NCI-H2107 treated with DMSO at 0.1 percent for 48 hours (cell line): ENCODE results near the gene CDK8.

Source experiments
- DNase-seq: peaks from one replicate; lab custom pipeline; 2025; ENCODE audit not compliant: unreplicated experiment; lab: John Stamatoyannopoulos, UW

CDK8 gene

DNA sequence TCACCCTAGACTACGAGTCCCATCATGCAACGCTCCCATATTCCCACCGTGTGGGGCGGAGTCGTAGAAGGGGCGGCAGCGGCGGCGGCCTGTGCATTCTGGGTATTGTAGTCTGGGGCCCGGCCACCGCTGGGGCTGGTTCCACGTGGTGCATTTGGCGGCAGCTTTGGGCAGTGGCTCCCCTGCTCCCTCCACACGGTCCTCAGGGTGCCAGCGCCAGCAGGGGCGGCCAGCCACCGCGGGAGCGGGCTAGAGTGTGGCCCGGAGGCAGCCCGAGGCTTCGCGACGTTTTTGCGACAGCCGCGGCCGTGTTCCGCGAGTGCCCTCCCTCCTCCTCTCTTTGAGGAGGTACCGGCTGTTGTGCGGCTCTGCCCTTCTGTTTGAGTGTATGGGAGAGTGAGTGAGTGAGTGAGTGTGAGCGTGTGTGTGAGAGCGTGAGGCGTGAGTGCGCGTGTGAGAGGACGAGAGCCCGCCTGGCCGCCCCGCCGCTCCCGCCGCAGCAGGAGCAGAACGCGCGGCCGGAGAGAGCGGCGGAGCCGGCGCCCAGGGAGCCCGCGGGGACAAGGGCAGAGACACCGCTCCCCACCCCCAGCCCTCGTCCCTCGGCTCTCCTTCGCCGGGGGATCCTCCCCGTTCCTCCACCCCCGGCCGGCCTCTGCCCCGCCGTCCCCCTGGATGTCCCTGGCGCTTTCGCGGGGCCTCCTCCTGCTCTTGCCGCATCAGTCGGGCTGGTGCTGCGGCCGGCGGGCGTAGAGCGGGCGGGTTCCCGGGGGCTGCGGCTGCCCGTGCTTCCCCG lies at the start of gene CDK8:
Gene CDK8 (plus strand): TSS at position 343 of the 796 bp plus-strand sequence. CDS start 513 bp downstream, outside the sequence.
- DNase-seq = peak; percentile 86

DNA sequence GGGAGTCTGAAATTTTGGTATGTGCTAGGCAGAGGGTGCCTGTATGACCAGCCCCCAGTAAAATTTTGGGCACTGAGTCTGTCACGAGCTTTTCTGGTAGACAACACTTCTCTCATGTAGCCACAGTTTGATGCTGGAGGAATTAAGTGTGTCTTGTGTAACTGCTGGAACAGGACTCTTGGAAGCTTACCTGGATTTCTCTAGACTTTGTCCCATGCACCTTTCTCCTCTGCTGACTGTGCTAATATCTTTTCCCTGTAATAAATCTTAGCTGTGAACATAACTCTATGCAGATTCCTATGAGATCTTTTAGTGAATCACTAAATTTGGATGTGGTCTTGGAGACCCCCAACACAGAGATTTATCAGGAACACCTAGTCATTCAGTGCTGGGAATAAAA lies 45.6 kb upstream of the CDK8 start:
- DNase-seq = no peak

DNA sequence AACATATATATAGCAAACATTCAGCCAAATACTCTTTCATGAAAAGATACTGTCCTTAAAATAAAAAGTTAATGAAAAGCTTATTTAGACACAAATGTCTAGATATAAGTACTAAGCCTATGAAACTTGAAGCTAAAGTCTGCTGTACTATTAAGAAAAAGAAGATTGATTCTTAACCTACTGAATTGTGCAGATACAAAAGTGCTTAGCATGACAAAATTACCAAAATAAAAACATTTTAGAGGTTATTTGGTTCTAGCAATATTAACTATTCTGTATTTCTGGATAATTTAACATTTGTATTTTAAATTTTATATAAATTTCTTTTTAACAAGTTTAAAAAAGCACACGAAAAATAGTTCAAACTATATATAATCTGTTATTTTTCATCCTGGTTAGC lies 40.6 kb upstream of the CDK8 start:
- DNase-seq = no peak

DNA sequence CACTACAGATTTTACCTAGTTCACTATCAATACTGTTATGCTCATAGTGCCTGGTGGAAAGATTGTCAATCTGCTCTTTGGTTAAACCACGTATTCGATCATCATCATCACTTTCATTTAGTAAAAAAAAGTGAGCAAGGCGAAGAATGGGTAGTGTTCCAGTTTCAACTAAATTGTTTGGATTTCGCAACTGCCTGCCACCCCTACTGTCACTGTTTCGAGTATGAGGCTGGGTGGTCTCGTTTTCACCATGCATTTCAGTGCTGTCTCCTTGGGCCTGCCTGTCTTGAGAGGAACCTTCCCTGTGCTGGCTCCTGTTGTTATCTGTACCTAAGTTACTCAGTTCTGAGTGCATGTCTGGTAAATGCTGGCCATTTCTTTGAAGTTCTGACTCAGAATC lies 39.9 kb upstream of the CDK8 start:
- no peak for DNase-seq

GRCh38 chr13:26216042-26216441 lies 37.9 kb upstream of the CDK8 start:
- DNase-seq = no peak

GRCh38 chr13:26219726-26220125 lies 34.2 kb upstream of the CDK8 start:
- DNase-seq = no peak

GRCh38 chr13:26220575-26220974 lies 33.4 kb upstream of the CDK8 start:
- no peak for DNase-seq

DNA sequence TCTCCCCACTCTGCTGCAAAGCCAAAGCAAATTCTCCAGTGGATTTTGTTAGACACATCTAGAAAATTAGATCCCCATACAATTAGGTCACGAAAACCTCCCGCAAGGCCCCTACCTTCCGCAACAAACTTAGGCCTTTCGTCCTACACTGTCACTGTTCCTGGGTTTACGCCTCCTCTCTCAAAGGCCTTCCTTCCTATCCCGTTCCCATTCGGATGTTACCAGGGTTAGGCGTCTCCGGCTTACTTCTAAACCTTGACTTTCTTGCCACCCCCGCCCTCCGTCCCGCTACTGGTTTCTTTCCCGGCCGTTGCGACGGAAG lies 32.6 kb upstream of the CDK8 start:
- no peak for DNase-seq

DNA sequence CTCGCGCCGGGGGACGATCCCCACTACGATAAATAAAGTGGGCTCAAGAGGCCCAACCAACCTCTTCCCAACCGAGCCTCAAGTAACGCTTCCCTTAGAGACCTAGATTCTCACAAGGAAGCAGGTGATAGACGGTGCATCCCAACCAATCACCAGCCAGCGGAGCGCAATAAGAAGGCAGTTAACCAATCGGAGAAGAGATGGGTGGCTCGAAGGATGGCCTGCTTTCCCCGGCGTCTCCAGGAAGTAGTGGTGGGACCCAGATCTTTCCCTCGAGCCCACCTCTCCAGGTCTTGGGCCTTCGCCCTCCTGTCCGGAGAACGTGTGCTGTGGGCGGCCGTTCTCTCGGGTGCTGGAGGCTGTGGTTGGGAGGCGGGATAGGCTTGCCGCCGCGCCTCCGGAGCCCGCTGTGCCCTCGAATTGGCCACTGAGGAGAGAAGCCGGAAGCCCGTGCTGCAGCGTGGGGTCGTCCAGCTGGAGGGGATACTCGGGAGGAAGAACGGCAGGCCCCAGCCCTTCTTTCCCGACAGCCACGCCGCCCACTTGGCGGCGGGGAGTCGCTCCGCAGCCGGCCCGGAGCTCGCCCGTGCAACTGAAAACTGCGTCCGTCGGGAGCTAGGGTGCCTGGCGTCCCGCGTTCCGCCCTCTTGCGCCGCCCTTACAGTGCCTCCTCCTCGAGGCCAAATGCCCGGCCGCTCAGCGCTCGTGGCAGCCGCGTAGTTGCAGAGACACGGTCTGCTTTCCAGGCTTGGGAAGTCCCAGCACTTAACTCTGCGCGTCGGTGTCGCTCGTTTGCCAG lies 32.0 kb upstream of the CDK8 start, which contains the start of gene RNF6:
Gene RNF6 (minus strand): TSS at position 594 of the 799 bp plus-strand sequence. CDS start 2,665 bp downstream, outside the sequence.
- peak; percentile 92 for DNase-seq

- no peak for DNase-seq
These were observed 31.3 kb upstream of the CDK8 start for GRCh38 chr13:26222520-26223046.

DNA sequence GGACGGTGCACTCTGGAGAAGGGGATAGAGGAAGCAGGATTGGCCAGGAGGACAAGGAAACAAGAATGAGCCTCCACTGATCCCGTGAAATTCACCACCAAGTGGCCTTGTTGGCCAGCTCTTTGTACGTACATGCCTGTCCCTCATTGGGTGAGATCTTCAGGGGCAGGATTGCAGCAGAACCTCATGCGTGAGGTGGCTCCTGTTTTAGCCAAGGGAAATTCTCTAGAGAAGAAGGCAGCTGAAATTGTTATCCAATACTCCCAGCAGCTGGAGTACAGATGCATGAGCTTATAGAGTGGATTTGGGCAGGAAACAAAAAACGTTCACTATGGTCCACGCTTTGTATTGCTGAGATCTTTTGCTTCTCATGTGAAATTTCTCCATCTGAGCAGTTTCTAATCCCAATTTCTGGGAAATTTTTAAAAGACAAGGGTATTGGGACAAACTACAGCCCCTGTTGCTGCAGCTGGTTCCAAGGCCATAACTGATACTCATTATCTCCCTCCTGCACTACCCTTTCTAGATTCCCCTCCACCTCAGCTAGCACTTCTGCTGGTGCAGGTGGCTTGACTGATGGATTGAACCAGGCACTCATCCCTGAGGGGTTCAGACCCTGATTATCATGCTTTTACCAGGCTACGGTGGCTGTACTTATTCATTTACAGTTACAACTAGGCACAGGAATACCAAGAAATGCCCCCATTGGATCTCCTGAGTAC lies 27.9 kb upstream of the CDK8 start:
- no peak for DNase-seq

DNA sequence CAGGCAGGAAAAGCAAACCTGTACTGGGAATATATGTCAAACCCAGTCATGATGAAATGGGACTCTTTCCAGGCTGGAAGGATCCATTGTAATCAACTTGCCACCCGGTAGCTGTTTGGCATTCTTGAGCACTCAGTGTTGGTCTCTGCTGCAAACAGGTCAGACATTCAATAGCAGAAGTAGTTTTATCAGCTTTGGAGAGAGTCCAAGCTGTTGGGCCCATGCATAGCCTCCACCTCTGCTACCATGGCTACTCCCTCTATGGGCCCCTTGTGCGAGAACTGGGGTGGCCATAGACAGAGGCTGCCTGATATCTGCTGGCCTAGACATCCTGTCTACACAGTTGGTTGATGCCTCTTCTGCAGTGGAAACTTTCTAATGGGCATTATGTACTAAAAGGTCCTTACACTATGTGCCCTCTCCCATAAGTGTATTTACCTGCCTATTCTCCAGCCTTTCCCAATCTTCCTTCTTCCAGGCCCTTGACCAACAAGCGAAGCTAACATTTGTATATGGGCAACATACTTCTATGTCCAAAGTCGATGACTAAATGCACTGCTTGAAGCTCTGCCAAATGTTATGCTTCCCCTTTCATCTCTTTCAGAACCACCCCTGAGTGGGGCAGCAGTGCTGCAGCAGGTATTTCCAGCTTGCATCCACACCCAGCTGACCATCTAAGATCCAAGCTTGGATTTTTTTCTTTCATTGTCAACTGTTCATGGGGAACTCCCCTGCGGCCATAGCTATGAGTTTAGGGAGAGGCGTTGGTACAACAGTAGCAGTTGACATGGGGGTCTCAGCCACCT lies 26.6 kb upstream of the CDK8 start:
- no peak for DNase-seq

- no peak for DNase-seq
These were observed 25.8 kb upstream of the CDK8 start for GRCh38 chr13:26228096-26228495.

- DNase-seq = no peak
These were observed 24.8 kb upstream of the CDK8 start for GRCh38 chr13:26229080-26229615.

DNA sequence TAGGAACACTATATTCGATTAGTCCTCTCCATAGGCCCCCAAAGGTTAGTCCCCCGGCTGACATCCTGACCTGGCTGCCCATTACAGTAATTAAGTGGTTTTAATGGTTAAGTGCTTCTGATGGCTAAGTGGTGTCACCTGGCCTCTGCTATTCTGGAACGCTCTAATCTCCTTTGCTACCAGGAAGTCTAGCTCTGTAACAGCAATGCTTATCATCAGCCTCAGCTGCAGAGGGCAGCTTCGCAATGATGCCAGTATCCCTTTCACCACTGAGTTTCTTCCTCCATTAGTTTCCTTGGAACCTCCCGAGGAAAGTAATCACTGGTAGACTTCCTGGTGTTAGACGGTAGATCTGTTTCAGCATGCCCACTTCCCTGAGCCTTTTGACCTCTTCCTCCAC lies 23.2 kb upstream of the CDK8 start:
- DNase-seq = no peak

DNA sequence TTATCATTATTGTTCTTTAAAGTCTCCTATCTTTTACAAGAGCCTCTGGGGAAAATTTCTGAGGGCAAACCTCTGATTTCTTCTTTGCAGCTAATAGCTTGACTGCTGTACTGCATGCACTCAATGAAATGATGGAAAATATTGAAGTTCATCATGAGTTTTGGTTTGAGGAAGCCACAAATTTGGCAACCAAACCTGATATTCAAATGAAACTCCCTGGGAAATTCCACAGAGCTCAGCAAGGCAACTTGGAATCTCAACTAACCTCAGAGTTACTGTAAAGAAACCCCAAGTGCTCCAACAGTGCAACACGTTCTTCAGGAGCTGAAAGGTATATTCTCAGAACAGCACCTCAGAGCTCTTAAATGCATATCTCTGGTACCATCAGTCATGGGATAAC lies 17.6 kb upstream of the CDK8 start:
- no peak for DNase-seq

DNA sequence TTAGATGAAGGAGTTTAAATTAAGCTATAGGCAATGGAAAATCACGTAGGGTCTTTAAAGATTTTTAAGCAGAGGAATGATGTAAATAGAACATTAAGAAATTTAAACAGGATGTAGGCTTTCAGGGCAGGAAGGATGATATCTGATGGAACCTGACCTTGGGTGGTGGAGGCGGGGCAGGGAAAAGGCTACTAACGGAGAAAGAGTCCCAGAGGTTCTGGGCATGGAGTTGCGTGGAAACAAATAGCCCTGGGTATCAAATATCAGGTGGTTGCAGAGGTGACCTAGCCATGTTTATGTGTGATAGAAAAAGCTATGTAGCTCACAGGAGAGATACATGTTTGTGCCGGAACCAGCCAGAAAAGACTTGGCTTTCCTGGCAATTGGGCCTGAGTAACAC lies 7.8 kb upstream of the CDK8 start:
- DNase-seq = no peak

DNA sequence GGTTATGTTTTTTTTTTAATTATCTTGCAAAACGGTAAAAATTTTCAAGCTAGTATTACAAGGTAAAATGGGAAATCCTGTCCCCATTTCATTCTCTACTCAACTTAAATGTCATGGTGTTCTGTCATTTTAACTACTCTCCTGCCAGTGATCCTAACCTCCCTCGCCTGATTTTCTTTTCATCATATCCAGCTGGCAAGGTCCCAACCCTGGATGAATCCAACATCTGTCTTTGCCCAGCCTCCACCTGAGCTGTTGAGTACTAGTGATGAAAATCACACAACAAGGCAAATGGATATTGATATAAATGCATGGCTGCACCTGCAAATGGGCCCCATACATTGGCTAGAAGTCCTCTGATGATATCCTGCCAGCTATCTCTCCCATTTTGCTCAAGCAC lies 6.9 kb upstream of the CDK8 start:
- DNase-seq = no peak

DNA sequence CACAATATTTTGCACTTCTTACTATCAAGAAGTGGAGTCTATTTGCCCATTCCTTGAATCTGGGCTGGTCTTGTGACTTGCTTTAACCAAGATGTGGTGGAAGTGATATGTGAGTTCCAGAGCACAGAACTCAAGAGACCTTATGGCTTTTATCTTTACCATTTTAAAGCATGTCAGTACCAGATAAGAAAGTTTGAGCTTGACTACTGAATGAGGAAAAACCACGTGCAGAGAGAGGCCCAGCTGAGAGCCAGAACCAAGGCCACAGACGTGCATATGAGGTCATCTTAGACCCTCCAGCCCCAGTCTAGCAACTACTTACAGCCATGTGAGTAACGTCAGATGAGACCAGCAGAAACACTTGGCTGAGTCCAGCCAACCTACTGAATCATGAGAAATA lies 6.3 kb upstream of the CDK8 start:
- no peak for DNase-seq

GRCh38 chr13:26249551-26249950 lies 4.4 kb upstream of the CDK8 start:
- DNase-seq = no peak
